ENCODE data around the gene SH3RF1. TPM values are rescaled to one million over a fixed set of nuclear protein-coding genes. Genes with fewer than 3 reads are reported as not detected.
A peak's percentile ranks its signal among the peaks of the same experiment; 100 is the strongest.

The SH3RF1 gene
- total RNA-seq, 1 experiment from 2014 or later: 11.5 TPM

- intact Hi-C loops (cut with micrococcal nuclease; ENCODE audit: unreplicated experiment): no loop called here
- H3K4me3 ChIP-seq (ENCODE audit: low read depth in 2 of 2, low read length in 2 of 2): no peak overlapping the region
- ATAC-seq (no peak), DNase-seq (ENCODE audit: low read depth, low spot score) (no peak)
- H3K9me3 ChIP-seq (ENCODE audit: control insufficient read depth, insufficient read depth, low read depth, low read length): no peaks in the 10 kb centered on the region
- no peaks in the 10 kb centered on the region for H3K27me3 ChIP-seq (ENCODE audit: control insufficient read depth, insufficient read depth, low read length)
- CTCF ChIA-PET: no interaction called here
- H3K27ac ChIP-seq (ENCODE audit: low read length): no peak overlapping the region
- no peak for TF ChIP-seq TCF7L2 (IDR thresholded peaks at IDR 0.05; ENCODE audit: low read depth, low read length)
- TF ChIP-seq REST (IDR thresholded peaks at IDR 0.05; ENCODE audit: insufficient read depth in 1 of 2, low read depth in 2 of 2, low read length in 1 of 2): no peak
- TF ChIP-seq SIN3A (IDR thresholded peaks at IDR 0.05; ENCODE audit: borderline replicate concordance, insufficient read depth, low read depth, low read length): no peak
- no peak for TF ChIP-seq CTCF (IDR thresholded peaks at IDR 0.05)
- no peak for TF ChIP-seq POLR2AphosphoS5 (IDR thresholded peaks at IDR 0.05; ENCODE audit: low read depth, low read length)
- H3K4me1 ChIP-seq (ENCODE audit: control insufficient read depth, insufficient read depth, low read length): peaks cover 21% of the 10 kb centered on the region
- no peaks in the 10 kb centered on the region for H3K36me3 ChIP-seq (ENCODE audit: control insufficient read depth, insufficient read depth, low read length)
- POLR2A ChIA-PET: no interaction called here
- no TSS peak for BruUV-seq (replicated peaks)
- in situ Hi-C loops (cut with HindIII; ENCODE audit: low pct_unique_long_range_greater_than_20kb, low sequenced_read_pairs): no loop called here
These were observed 82.6 kb downstream of the SH3RF1 start for GRCh38 chr4:169188204-169188603.

DNA sequence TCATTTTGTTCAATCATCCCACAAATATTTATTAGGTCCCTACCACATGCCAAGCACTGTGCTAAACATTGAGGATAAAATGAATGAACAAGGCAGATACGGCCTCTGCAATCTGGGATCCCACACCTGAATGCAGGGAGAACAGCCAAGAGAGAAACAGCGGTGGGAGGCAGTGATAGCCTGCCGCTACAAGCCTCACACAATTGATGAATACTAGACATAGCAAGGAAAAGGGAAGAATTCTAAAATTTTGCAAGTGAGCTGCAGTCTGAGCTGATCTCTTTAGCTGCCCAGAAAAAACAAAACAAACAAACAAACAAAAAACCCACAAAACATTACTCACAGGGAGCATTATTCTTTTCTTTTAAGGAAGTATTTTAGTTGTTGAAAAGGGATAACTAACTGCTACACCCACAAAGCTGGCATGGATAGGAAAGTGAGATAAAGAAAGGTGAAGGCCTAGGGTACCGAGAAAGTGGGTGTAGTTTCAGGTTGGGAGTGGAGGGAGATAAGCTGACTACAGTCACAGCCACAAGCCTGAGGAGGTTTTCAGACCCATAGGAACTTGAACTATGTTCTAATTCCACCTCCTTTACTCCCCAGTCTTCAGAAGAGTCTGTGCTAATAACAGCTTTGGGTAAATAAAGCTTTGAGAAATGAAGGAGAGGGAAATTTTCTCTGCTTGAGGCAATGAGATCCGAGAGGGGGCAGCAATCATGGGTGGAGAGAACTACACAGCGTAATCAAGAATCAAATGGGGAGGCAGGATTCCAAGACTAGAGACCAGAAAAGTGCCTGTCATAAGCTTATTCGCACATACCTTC lies 85.4 kb downstream of the SH3RF1 start:
- POLR2A ChIA-PET: no interaction called here
- ATAC-seq: peak; percentile 80
- H3K4me1 ChIP-seq (ENCODE audit: control insufficient read depth, insufficient read depth, low read length): peaks cover 21% of the 10 kb centered on the region
- no TSS peak for BruUV-seq (replicated peaks)
- H3K4me3 ChIP-seq (ENCODE audit: low read depth in 2 of 2, low read length in 2 of 2): no peak overlapping the region
- TF ChIP-seq SIN3A (IDR thresholded peaks at IDR 0.05; ENCODE audit: borderline replicate concordance, insufficient read depth, low read depth, low read length): no peak
- TF ChIP-seq CTCF (IDR thresholded peaks at IDR 0.05): peak; percentile 37
- DNase-seq (ENCODE audit: low read depth, low spot score): no peak
- peak overlapping the region; percentile 1; the same call in 1 of the 2 replicates for H3K27ac ChIP-seq (ENCODE audit: low read length)
- no peaks in the 10 kb centered on the region for H3K36me3 ChIP-seq (ENCODE audit: control insufficient read depth, insufficient read depth, low read length)
- no peaks in the 10 kb centered on the region for H3K9me3 ChIP-seq (ENCODE audit: control insufficient read depth, insufficient read depth, low read depth, low read length)
- CTCF ChIA-PET: no interaction called here
- intact Hi-C loops (cut with micrococcal nuclease; ENCODE audit: unreplicated experiment) (no loop called here), in situ Hi-C loops (cut with HindIII; ENCODE audit: low pct_unique_long_range_greater_than_20kb, low sequenced_read_pairs) (no loop called here)
- no peaks in the 10 kb centered on the region for H3K27me3 ChIP-seq (ENCODE audit: control insufficient read depth, insufficient read depth, low read length)
